ENCODE results near the gene ILF3. TPM values are rescaled to one million over a fixed set of nuclear protein-coding genes. Genes with fewer than 3 reads are reported as not detected.
"Not testable (repeated sequence)": the region's sequence is repeated elsewhere in the genome, so short reads cannot be mapped to it uniquely, and the experiment has no call there.

Gene ILF3
- total RNA-seq, 1 experiment from 2014 or later = 113 TPM

GRCh38 chr19:10660346-10660745 lies 6.2 kb downstream of the ILF3 start:
- Histone ChIP-seq H3K27me3 (ENCODE audit: low read length) (no peaks in the 10 kb centered on the region), H3K27ac (ENCODE audit: low read length) (peak overlapping the region; percentile 97), H3K79me2 (ENCODE audit: low read length) (peaks cover 100% of the 10 kb centered on the region), H3K9ac (ENCODE audit: low read length) (peak overlapping the region; percentile 70), H3K36me3 (ENCODE audit: insufficient read depth, low read length) (peaks cover 27% of the 10 kb centered on the region; the same call in 1 of the 2 replicates), H3K9me3 (ENCODE audit: low read length) (no peaks in the 10 kb centered on the region), H3K4me3 (ENCODE audit: low read length) (peak overlapping the region; percentile 60), H2AFZ (ENCODE audit: low read length) (no peak overlapping the region), H3K4me2 (ENCODE audit: low read depth, low read length, poor library complexity, severe bottlenecking) (peak overlapping the region; percentile 89), H3K4me1 (ENCODE audit: low read length) (peaks cover 90% of the 10 kb centered on the region), H3K9me2 (replicated peaks; ENCODE audit: insufficient read depth, low read length) (no peaks in the 10 kb centered on the region), H4K20me1 (ENCODE audit: insufficient read depth, low read depth, low read length) (peaks cover 70% of the 10 kb centered on the region)
- DNase-seq = no peak

- peak overlapping the region; percentile 70 for H3K9ac ChIP-seq (ENCODE audit: low read length)
Measured at GRCh38 chr19:10661946-10662345, 7.8 kb downstream of the ILF3 start.

DNA sequence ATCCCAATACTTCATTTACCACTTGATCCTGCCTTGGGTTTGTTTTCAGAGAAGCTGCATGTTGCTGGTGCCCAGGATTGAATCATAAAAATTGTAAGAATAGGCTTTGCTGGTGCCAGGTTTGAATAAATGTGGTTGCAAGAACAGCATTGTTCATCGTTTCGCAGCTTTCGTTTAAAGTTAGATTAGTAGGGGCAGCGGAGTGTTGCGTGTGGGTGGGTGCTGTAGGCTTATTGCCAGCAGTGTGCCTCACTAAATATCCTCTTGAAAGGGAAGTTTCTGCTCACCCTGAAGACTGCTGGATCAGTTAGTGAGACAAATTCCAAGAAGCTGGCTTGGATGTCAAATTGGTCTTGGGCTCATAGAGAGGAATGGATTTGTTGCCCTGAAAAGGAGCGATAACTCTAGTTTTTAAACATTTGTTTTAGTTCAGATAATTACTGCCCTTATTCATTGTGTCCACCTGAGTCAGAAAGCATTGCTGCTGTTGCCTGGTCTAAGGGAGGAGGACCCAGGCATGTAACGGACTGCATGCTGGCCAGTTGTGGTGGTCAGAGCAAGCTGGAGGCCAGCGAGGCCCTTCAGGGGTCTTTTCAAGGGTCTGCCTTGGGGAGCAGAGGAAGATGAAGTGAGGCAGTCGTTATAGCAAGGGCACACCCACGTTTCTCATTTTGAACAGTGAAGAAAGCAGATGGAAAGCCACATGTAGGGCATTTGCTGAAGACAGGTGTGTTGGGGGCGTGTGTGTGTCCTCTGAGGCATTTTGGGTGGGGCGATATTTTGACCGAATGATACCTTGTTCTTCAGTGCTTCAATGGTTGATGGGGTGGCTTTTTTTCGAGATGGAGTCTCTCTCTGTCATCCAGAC lies 8.5 kb downstream of the ILF3 start:
- H3K9me2 ChIP-seq (replicated peaks; ENCODE audit: insufficient read depth, low read length) = no peaks in the 10 kb centered on the region
- peak; percentile 82 for DNase-seq
- no peaks in the 10 kb centered on the region for H3K9me3 ChIP-seq (ENCODE audit: low read length)
- H3K27me3 ChIP-seq (ENCODE audit: low read length) = no peaks in the 10 kb centered on the region
- peak overlapping the region; percentile 70 for H3K9ac ChIP-seq (ENCODE audit: low read length)
- peak overlapping the region; percentile 60 for H3K4me3 ChIP-seq (ENCODE audit: low read length)
- peak overlapping the region; percentile 97 for H3K27ac ChIP-seq (ENCODE audit: low read length)
- no peak overlapping the region for H2AFZ ChIP-seq (ENCODE audit: low read length)
- H4K20me1 ChIP-seq (ENCODE audit: insufficient read depth, low read depth, low read length) = peaks cover 64% of the 10 kb centered on the region
- peaks cover 100% of the 10 kb centered on the region for H3K79me2 ChIP-seq (ENCODE audit: low read length)
- peak overlapping the region; percentile 89 for H3K4me2 ChIP-seq (ENCODE audit: low read depth, low read length, poor library complexity, severe bottlenecking)
- H3K36me3 ChIP-seq (ENCODE audit: insufficient read depth, low read length) = peaks cover 15% of the 10 kb centered on the region; the same call in 1 of the 2 replicates
- peaks cover 71% of the 10 kb centered on the region for H3K4me1 ChIP-seq (ENCODE audit: low read length)

More at GRCh38 chr19:10661946-10662345, 7.8 kb downstream of the ILF3 start:
- Histone ChIP-seq H3K27ac (ENCODE audit: low read length) (peak overlapping the region; percentile 97), H3K79me2 (ENCODE audit: low read length) (peaks cover 100% of the 10 kb centered on the region), H2AFZ (ENCODE audit: low read length) (no peak overlapping the region), H3K9me2 (replicated peaks; ENCODE audit: insufficient read depth, low read length) (no peaks in the 10 kb centered on the region), H3K4me1 (ENCODE audit: low read length) (peaks cover 78% of the 10 kb centered on the region), H3K4me3 (ENCODE audit: low read length) (peak overlapping the region; percentile 60), H3K9me3 (ENCODE audit: low read length) (no peaks in the 10 kb centered on the region), H3K36me3 (ENCODE audit: insufficient read depth, low read length) (peaks cover 15% of the 10 kb centered on the region; the same call in 1 of the 2 replicates), H3K27me3 (ENCODE audit: low read length) (no peaks in the 10 kb centered on the region), H4K20me1 (ENCODE audit: insufficient read depth, low read depth, low read length) (peaks cover 67% of the 10 kb centered on the region), H3K4me2 (ENCODE audit: low read depth, low read length, poor library complexity, severe bottlenecking) (peak overlapping the region; percentile 89)
- no peak for DNase-seq

DNA sequence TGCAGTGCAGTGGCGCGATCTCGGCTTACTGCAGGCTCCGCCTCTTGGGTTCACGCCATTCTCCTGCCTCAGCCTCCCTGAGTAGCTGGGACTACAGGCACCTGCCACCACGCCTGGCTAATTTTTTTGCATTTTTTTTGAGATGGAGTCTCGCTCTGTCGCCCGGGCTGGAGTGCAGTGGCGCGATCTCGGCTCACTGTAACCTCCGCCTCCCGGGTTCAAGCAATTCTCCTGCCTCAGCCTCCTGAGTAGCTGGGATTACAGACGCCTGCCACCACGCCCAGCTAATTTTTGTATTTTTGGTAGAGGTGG lies 9.1 kb downstream of the ILF3 start:
- DNase-seq = peak; percentile 82
- Histone ChIP-seq H3K4me1 (ENCODE audit: low read length) (peaks cover 65% of the 10 kb centered on the region), H3K9ac (ENCODE audit: low read length) (peak overlapping the region; percentile 70; the same call in 1 of the 2 replicates), H3K4me2 (ENCODE audit: low read depth, low read length, poor library complexity, severe bottlenecking) (peak overlapping the region; percentile 89), H3K4me3 (ENCODE audit: low read length) (peak overlapping the region; percentile 60; the same call in 1 of the 2 replicates), H3K27ac (ENCODE audit: low read length) (peak overlapping the region; percentile 97), H3K36me3 (ENCODE audit: insufficient read depth, low read length) (peaks cover 19% of the 10 kb centered on the region; the same call in 1 of the 2 replicates), H4K20me1 (ENCODE audit: insufficient read depth, low read depth, low read length) (peaks cover 65% of the 10 kb centered on the region), H3K79me2 (ENCODE audit: low read length) (peaks cover 100% of the 10 kb centered on the region)
- H2AFZ ChIP-seq (ENCODE audit: low read length); H3K27me3 ChIP-seq (ENCODE audit: low read length); H3K9me2 ChIP-seq (replicated peaks; ENCODE audit: insufficient read depth, low read length); H3K9me3 ChIP-seq (ENCODE audit: low read length): not testable (repeated sequence)

GRCh38 chr19:10667867-10668266 lies 13.7 kb downstream of the ILF3 start:
- Histone ChIP-seq H3K4me1 (ENCODE audit: low read length) (peaks cover 19% of the 10 kb centered on the region), H4K20me1 (ENCODE audit: insufficient read depth, low read depth, low read length) (peaks cover 60% of the 10 kb centered on the region), H3K79me2 (ENCODE audit: low read length) (peaks cover 96% of the 10 kb centered on the region)

DNA sequence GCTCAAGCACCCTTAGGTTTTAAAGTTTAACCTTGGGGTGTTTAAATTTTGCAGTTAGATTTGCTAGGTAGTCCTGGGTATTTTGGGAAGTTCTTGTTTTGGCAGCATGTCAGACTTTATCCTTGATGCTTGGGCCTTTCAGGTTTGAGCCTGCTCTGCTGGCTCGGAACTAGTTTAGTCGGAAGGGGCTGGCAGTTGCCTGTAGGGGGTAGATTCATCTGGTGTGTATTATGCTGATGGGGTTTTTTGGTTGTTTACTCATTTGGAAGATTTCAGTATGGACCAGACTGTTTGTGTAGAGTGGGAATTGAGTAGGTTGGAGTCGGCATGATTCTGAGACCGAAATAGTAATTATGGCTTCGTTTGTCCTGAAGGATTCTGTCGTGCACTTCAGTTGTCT lies 15.1 kb downstream of the ILF3 start:
- Histone ChIP-seq H3K4me1 (ENCODE audit: low read length) (peaks cover 5% of the 10 kb centered on the region), H3K4me3 (ENCODE audit: low read length) (no peak overlapping the region), H2AFZ (ENCODE audit: low read length) (no peak overlapping the region), H3K27me3 (ENCODE audit: low read length) (no peaks in the 10 kb centered on the region), H3K9me3 (ENCODE audit: low read length) (no peaks in the 10 kb centered on the region), H3K9ac (ENCODE audit: low read length) (no peak overlapping the region), H4K20me1 (ENCODE audit: insufficient read depth, low read depth, low read length) (peaks cover 53% of the 10 kb centered on the region), H3K27ac (ENCODE audit: low read length) (no peak overlapping the region), H3K79me2 (ENCODE audit: low read length) (peaks cover 91% of the 10 kb centered on the region), H3K9me2 (replicated peaks; ENCODE audit: insufficient read depth, low read length) (no peaks in the 10 kb centered on the region), H3K36me3 (ENCODE audit: insufficient read depth, low read length) (peaks cover 38% of the 10 kb centered on the region; the same call in 1 of the 2 replicates), H3K4me2 (ENCODE audit: low read depth, low read length, poor library complexity, severe bottlenecking) (no peak overlapping the region)
- no peak for DNase-seq

More at GRCh38 chr19:10667867-10668266, 13.7 kb downstream of the ILF3 start:
- Histone ChIP-seq H3K4me2 (ENCODE audit: low read depth, low read length, poor library complexity, severe bottlenecking) (no peak overlapping the region), H3K4me3 (ENCODE audit: low read length) (no peak overlapping the region), H3K36me3 (ENCODE audit: insufficient read depth, low read length) (peaks cover 26% of the 10 kb centered on the region; the same call in 1 of the 2 replicates), H3K9me3 (ENCODE audit: low read length) (no peaks in the 10 kb centered on the region), H3K27me3 (ENCODE audit: low read length) (no peaks in the 10 kb centered on the region), H3K27ac (ENCODE audit: low read length) (no peak overlapping the region; the same call in 1 of the 2 replicates), H2AFZ (ENCODE audit: low read length) (no peak overlapping the region), H3K9ac (ENCODE audit: low read length) (no peak overlapping the region), H3K9me2 (replicated peaks; ENCODE audit: insufficient read depth, low read length) (no peaks in the 10 kb centered on the region)
- no peak for DNase-seq

DNA sequence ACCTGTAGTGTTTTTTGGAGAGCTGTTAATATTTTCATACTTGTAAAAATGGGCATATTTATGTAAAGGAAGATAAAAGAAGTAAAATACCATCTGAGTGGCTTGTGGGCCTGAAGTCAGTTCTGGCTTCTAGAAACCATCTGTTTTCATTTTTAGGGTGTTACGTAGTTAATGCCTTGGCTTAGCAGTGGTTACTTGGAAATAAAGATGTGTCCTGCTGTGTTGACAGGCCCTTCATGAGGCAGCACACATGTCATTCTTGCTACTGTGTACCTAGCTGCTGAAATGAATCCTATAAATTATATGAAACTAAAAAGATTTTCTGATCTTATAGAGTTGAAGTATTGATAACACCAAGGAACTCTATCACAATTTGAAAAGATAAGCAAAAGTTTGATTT lies 16.0 kb downstream of the ILF3 start:
- Histone ChIP-seq H3K9me2 (replicated peaks; ENCODE audit: insufficient read depth, low read length) (no peaks in the 10 kb centered on the region), H4K20me1 (ENCODE audit: insufficient read depth, low read depth, low read length) (peaks cover 53% of the 10 kb centered on the region), H3K4me3 (ENCODE audit: low read length) (no peak overlapping the region), H3K9me3 (ENCODE audit: low read length) (no peaks in the 10 kb centered on the region), H2AFZ (ENCODE audit: low read length) (no peak overlapping the region), H3K27ac (ENCODE audit: low read length) (no peak overlapping the region), H3K79me2 (ENCODE audit: low read length) (peaks cover 90% of the 10 kb centered on the region), H3K4me1 (ENCODE audit: low read length) (peaks cover 3% of the 10 kb centered on the region; the same call in 1 of the 2 replicates), H3K9ac (ENCODE audit: low read length) (no peak overlapping the region), H3K36me3 (ENCODE audit: insufficient read depth, low read length) (peaks cover 43% of the 10 kb centered on the region; the same call in 1 of the 2 replicates), H3K27me3 (ENCODE audit: low read length) (no peaks in the 10 kb centered on the region), H3K4me2 (ENCODE audit: low read depth, low read length, poor library complexity, severe bottlenecking) (no peak overlapping the region)
- DNase-seq = no peak

Measured in Karpas-422 (cell line).